Nephron (organoid): ENCODE results near the gene CLMN.

Experiments
- H3K27ac Mint-ChIP-seq, 3 experiments: 2 replicates each; pipeline ENCODE4 v1.8.0; 2020; ENCODE audit warnings: mixed read lengths in 3 of 3, mild to moderate bottlenecking in 2 of 3, moderate library complexity in 1 of 3
- H3K27me3 Mint-ChIP-seq: 2 replicates; pipeline ENCODE4 v1.8.0; 2021; ENCODE audit warnings: low read depth, mild to moderate bottlenecking, moderate library complexity, mixed read lengths
- H3K36me3 Mint-ChIP-seq: 2 replicates; pipeline ENCODE4 v1.8.0; 2020; ENCODE audit warnings: low read depth, mixed read lengths
- H3K4me1 Mint-ChIP-seq: 2 replicates; pipeline ENCODE4 v1.8.0; 2020; ENCODE audit warnings: mixed read lengths
- H3K4me3 Mint-ChIP-seq, 3 experiments: 2 replicates each; pipeline ENCODE4 v1.8.0; 2020; ENCODE audit warnings: mild to moderate bottlenecking in 3 of 3, mixed read lengths in 3 of 3, moderate library complexity in 2 of 3
- H3K9me3 Mint-ChIP-seq: 2 replicates; pipeline ENCODE4 v1.8.0; 2020; ENCODE audit warnings: mixed read lengths
- CTCF ChIP-seq, 3 experiments: fragments of 200-600 bp; sonication (generic); IDR thresholded peaks; one replicate each; pipeline ENCODE4 v1.5.0; 2021; ENCODE audit warnings: antibody characterized with exemption in 3 of 3; ENCODE audit not compliant: unreplicated experiment in 3 of 3

The CLMN gene

GRCh38 chr14:95274874-95275273, 44.8 kb downstream of the CLMN start:
- Mint-ChIP-seq H3K27ac (no peak overlapping the region), H3K4me3 (no peak overlapping the region), H3K27me3 (no peaks in the 10 kb centered on the region), H3K4me1 (peaks cover 15% of the 10 kb centered on the region), H3K36me3 (no peaks in the 10 kb centered on the region), H3K9me3 (no peaks in the 10 kb centered on the region)
- no peak for TF ChIP-seq CTCF (IDR thresholded peaks at IDR 0.05; ENCODE audit: unreplicated experiment in 3 of 3)

- no peak overlapping the region for H3K27ac Mint-ChIP-seq
- no peak overlapping the region for H3K4me3 Mint-ChIP-seq
- H3K4me1 Mint-ChIP-seq = peaks cover 18% of the 10 kb centered on the region
- H3K36me3 Mint-ChIP-seq = no peaks in the 10 kb centered on the region
- TF ChIP-seq CTCF (IDR thresholded peaks at IDR 0.05; ENCODE audit: unreplicated experiment in 3 of 3) = no peak
- no peaks in the 10 kb centered on the region for H3K9me3 Mint-ChIP-seq
- no peaks in the 10 kb centered on the region for H3K27me3 Mint-ChIP-seq
Measured at GRCh38 chr14:95274279-95274678, 45.4 kb downstream of the CLMN start.

GRCh38 chr14:95273001-95273978, 46.4 kb downstream of the CLMN start:
- no peaks in the 10 kb centered on the region for H3K27me3 Mint-ChIP-seq
- H3K9me3 Mint-ChIP-seq = peaks cover 2% of the 10 kb centered on the region
- no peak for TF ChIP-seq CTCF (IDR thresholded peaks at IDR 0.05; ENCODE audit: unreplicated experiment in 3 of 3)
- H3K4me3 Mint-ChIP-seq = no peak overlapping the region
- H3K36me3 Mint-ChIP-seq = no peaks in the 10 kb centered on the region
- H3K27ac Mint-ChIP-seq = peak overlapping the region in 1 of 3 experiments; percentile 16
- H3K4me1 Mint-ChIP-seq = peaks cover 18% of the 10 kb centered on the region

- TF ChIP-seq CTCF (IDR thresholded peaks at IDR 0.05; ENCODE audit: unreplicated experiment in 3 of 3) = no peak
- peaks cover 8% of the 10 kb centered on the region for H3K9me3 Mint-ChIP-seq
- H3K36me3 Mint-ChIP-seq = no peaks in the 10 kb centered on the region
- H3K4me3 Mint-ChIP-seq = no peak overlapping the region
- peaks cover 18% of the 10 kb centered on the region for H3K4me1 Mint-ChIP-seq
- no peaks in the 10 kb centered on the region for H3K27me3 Mint-ChIP-seq
- peak overlapping the region in 1 of 3 experiments; percentile 9 for H3K27ac Mint-ChIP-seq
Measured at GRCh38 chr14:95272057-95272456, 47.7 kb downstream of the CLMN start.

GRCh38 chr14:95270203-95270602, 49.5 kb downstream of the CLMN start:
- H3K4me3 Mint-ChIP-seq = no peak overlapping the region
- H3K27me3 Mint-ChIP-seq = no peaks in the 10 kb centered on the region
- H3K36me3 Mint-ChIP-seq = no peaks in the 10 kb centered on the region
- H3K27ac Mint-ChIP-seq = no peak overlapping the region
- H3K4me1 Mint-ChIP-seq = peaks cover 28% of the 10 kb centered on the region
- H3K9me3 Mint-ChIP-seq = peaks cover 8% of the 10 kb centered on the region
- TF ChIP-seq CTCF (IDR thresholded peaks at IDR 0.05; ENCODE audit: unreplicated experiment in 3 of 3) = no peak

- Mint-ChIP-seq H3K4me1 (peaks cover 31% of the 10 kb centered on the region), H3K36me3 (no peaks in the 10 kb centered on the region), H3K4me3 (no peak overlapping the region), H3K9me3 (peaks cover 8% of the 10 kb centered on the region), H3K27ac (no peak overlapping the region), H3K27me3 (no peaks in the 10 kb centered on the region)
- TF ChIP-seq CTCF (IDR thresholded peaks at IDR 0.05; ENCODE audit: unreplicated experiment in 3 of 3) = no peak
Measured at GRCh38 chr14:95269493-95269892, 50.2 kb downstream of the CLMN start.
